ENCODE measurements around the gene STAB2. TPM values are rescaled to one million over a fixed set of nuclear protein-coding genes. Genes with fewer than 3 reads are reported as not detected.

Gene STAB2
- total and polyA plus RNA-seq, 2 donors (not counting 1 experiment from before 2014, with no cell fraction given), result not detected

DNA sequence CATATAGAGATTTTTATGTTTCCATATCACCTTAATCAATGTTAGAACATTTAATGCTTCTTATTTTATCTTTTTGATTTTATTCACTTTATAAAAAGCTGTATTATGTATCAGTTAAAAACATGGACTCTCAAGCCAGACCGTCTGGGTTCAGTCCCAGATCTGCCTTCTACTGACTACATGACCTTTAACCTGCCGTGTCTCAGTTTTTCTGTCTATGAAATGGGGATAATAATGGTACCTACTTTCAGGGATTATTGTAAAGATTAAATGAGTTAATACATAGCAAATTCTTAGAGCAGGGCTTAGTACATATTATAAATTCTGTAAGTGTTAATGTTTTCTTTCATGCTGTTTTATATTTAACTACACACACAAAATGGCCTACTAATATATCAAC is 50.4 kb downstream of the STAB2 start:
- H3K4me1 Mint-ChIP-seq, result no peaks in the 10 kb centered on the region
- no CpG with 5 or more reads among the region's 2 CpGs for WGBS (ENCODE audit: insufficient coverage)

DNA sequence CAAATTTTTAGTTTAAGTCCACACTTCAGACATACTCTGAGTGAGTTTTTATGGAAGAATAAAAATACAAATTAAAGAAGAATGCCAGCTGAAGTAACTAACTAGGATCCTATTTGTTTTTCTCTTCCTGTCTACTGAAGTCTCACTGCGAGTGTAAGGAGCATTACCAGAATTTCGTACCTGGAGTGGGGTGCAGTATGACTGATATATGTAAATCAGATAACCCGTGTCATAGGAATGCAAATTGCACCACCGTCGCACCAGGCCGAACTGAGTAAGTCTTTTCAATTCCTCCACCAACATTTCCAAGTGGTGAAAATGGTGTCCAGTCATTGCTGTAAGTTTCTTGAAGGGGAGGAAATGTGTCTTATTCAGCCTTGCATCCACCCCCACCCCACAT is 52.9 kb downstream of the STAB2 start:
- intact Hi-C loops (cut with micrococcal nuclease), result no loop called here
- H3K9ac ChIP-seq (ENCODE audit: low read length), result no peak overlapping the region
- no peak for DNase-seq
- H2AFZ ChIP-seq (ENCODE audit: insufficient read depth, low read depth, low read length, poor library complexity, severe bottlenecking), result no peak overlapping the region
- H4K20me1 ChIP-seq (ENCODE audit: control insufficient read depth, insufficient read depth, low read length, poor library complexity, severe bottlenecking), result no peaks in the 10 kb centered on the region
- Mint-ChIP-seq H3K4me3 (no peak overlapping the region), H3K27ac (no peak overlapping the region), H3K4me1 (no peaks in the 10 kb centered on the region), H3K9me3 (ENCODE audit: insufficient read depth) (peaks cover 2% of the 10 kb centered on the region), H3K27me3 (peaks cover 30% of the 10 kb centered on the region)
- no peak overlapping the region for H3K27ac ChIP-seq (ENCODE audit: low read length in 2 of 2)
- ChIA-PET POLR2A (no interaction called here), CTCF (interaction anchor here (0.7 kb wide), 1 partner anchor 61 kb away, joined by 3 read pairs; no protein-coding TSS in a partner anchor)
- no peak for TF ChIP-seq CTCF (IDR thresholded peaks at IDR 0.05)
- TF ChIP-seq EZH2 (IDR thresholded peaks at IDR 0.05; ENCODE audit: borderline replicate concordance, insufficient read depth, low read depth, low read length, poor library complexity, severe bottlenecking), result no peak
- H3K27me3 ChIP-seq (replicated peaks in 1 of 4; ENCODE audit: control extremely low read depth in 1 of 4, control insufficient read depth in 3 of 4, insufficient read depth in 4 of 4, low read length in 3 of 4), result peaks cover 0 to 1% (median 0%) of the 10 kb centered on the region in 4 experiments
- no peak overlapping the region for H3K4me2 ChIP-seq (replicated peaks; ENCODE audit: low read depth, low read length, poor library complexity, severe bottlenecking)
- WGBS (ENCODE audit: insufficient coverage), result no CpG with 5 or more reads among the region's 6 CpGs
- no peaks in the 10 kb centered on the region for H3K4me1 ChIP-seq (ENCODE audit: control insufficient read depth in 2 of 2, insufficient read depth in 2 of 2, low read length in 2 of 2)
- H3K36me3 ChIP-seq (replicated peaks in 1 of 2; ENCODE audit: control extremely low read depth in 1 of 2, control insufficient read depth in 1 of 2, extremely low read depth in 1 of 2, insufficient read depth in 2 of 2, low read length in 1 of 2), result no peaks in the 10 kb centered on the region
- peaks cover 2 to 13% (median 2%) of the 10 kb centered on the region in 3 donors for H3K9me3 ChIP-seq (ENCODE audit: control extremely low read depth in 1 of 3, control insufficient read depth in 2 of 3, insufficient read depth in 1 of 3, low read length in 2 of 3)
- H3K79me2 ChIP-seq (ENCODE audit: control insufficient read depth, insufficient read depth, low read length), result no peaks in the 10 kb centered on the region
- H3K4me3 ChIP-seq (ENCODE audit: control extremely low read depth in 1 of 5, extremely low read depth in 1 of 5, insufficient read depth in 1 of 5, low read depth in 2 of 5, low read length in 4 of 5), result no peak overlapping the region
- no peak for ATAC-seq (ENCODE audit: low read depth)

More for the DNA sequence above, 50.4 kb downstream of the STAB2 start:
- intact Hi-C loops (cut with micrococcal nuclease), result no loop called here
- CTCF ChIA-PET, result no interaction called here
- H2AFZ ChIP-seq (ENCODE audit: insufficient read depth, low read depth, low read length, poor library complexity, severe bottlenecking), result no peak overlapping the region
- no peak for DNase-seq
- no peak overlapping the region for H3K4me2 ChIP-seq (replicated peaks; ENCODE audit: low read depth, low read length, poor library complexity, severe bottlenecking)
- Mint-ChIP-seq H3K4me3 (no peak overlapping the region), H3K9me3 (ENCODE audit: insufficient read depth) (peaks cover 2% of the 10 kb centered on the region), H3K27me3 (peaks cover 30% of the 10 kb centered on the region), H3K27ac (no peak overlapping the region)
- no peaks in the 10 kb centered on the region for H3K36me3 ChIP-seq (replicated peaks in 1 of 2; ENCODE audit: control extremely low read depth in 1 of 2, control insufficient read depth in 1 of 2, extremely low read depth in 1 of 2, insufficient read depth in 2 of 2, low read length in 1 of 2)
- H3K9me3 ChIP-seq (ENCODE audit: control extremely low read depth in 1 of 3, control insufficient read depth in 2 of 3, insufficient read depth in 1 of 3, low read length in 2 of 3), result peaks cover 2 to 19% (median 3%) of the 10 kb centered on the region in 3 donors
- H3K27ac ChIP-seq (ENCODE audit: low read length in 2 of 2), result no peak overlapping the region
- no peak for TF ChIP-seq EZH2 (IDR thresholded peaks at IDR 0.05; ENCODE audit: borderline replicate concordance, insufficient read depth, low read depth, low read length, poor library complexity, severe bottlenecking)
- no peak for TF ChIP-seq CTCF (IDR thresholded peaks at IDR 0.05)
- no peaks in the 10 kb centered on the region for H3K79me2 ChIP-seq (ENCODE audit: control insufficient read depth, insufficient read depth, low read length)
- POLR2A ChIA-PET, result no interaction called here
- no peaks in the 10 kb centered on the region for H3K4me1 ChIP-seq (ENCODE audit: control insufficient read depth in 2 of 2, insufficient read depth in 2 of 2, low read length in 2 of 2)
- H3K27me3 ChIP-seq (replicated peaks in 1 of 4; ENCODE audit: control extremely low read depth in 1 of 4, control insufficient read depth in 3 of 4, insufficient read depth in 4 of 4, low read length in 3 of 4), result no peaks in the 10 kb centered on the region
- H3K9ac ChIP-seq (ENCODE audit: low read length), result no peak overlapping the region
- no peak overlapping the region for H3K4me3 ChIP-seq (ENCODE audit: control extremely low read depth in 1 of 5, extremely low read depth in 1 of 5, insufficient read depth in 1 of 5, low read depth in 2 of 5, low read length in 4 of 5)
- H4K20me1 ChIP-seq (ENCODE audit: control insufficient read depth, insufficient read depth, low read length, poor library complexity, severe bottlenecking), result no peaks in the 10 kb centered on the region
- ATAC-seq (ENCODE audit: low read depth), result no peak
